HCT116 (cell line): ENCODE measurements around the gene RBM14.

ENCODE experiments used
- CEBPB ChIP-seq: IDR thresholded peaks from 2 replicates; pipeline ENCODE4 v1.6.1; 2012; ENCODE audit warnings: low read depth
- EGR1 ChIP-seq: IDR thresholded peaks from 2 replicates; pipeline ENCODE4 v1.6.1; 2012; ENCODE audit warnings: low read depth
- EZH2phosphoT487 ChIP-seq: fragments of 200-600 bp; IDR thresholded peaks from 2 replicates; pipeline ENCODE4 v1.6.1; 2018; ENCODE audit warnings: antibody characterized with exemption, borderline replicate concordance
- JUND ChIP-seq: IDR thresholded peaks from 2 replicates; pipeline ENCODE4 v1.6.1; 2012
- SP1 ChIP-seq: IDR thresholded peaks from 2 replicates; pipeline ENCODE4 v1.6.1; 2012; ENCODE audit warnings: low read depth
- SRF ChIP-seq: IDR thresholded peaks from 2 replicates; pipeline ENCODE4 v1.6.1; 2012; ENCODE audit warnings: low read depth
- YY1 ChIP-seq: IDR thresholded peaks from 2 replicates; pipeline ENCODE4 v1.6.1; 2011; ENCODE audit warnings: low read length, low read depth, moderate library complexity, mild to moderate bottlenecking; ENCODE audit not compliant: insufficient replicate concordance; ENCODE audit errors: extremely low read depth
- ZFX ChIP-seq: fragments of 450-650 bp; IDR thresholded peaks from 2 replicates; pipeline ENCODE4 v1.6.1; 2017
- TF ChIP-seq, protein P1 (sequence below), 3 experiments: fragments of 200-600 bp in 1 of 3; sonication (generic) in 1 of 3; IDR thresholded peaks in 2 of 3; conservative IDR thresholded peaks in 1 of 3; 2 replicates each; pipeline ENCODE4 v1.5.1; 2012 to 2017; ENCODE audit warnings: low read depth in 2 of 3, low read length in 2 of 3, antibody characterized with exemption in 1 of 3, borderline replicate concordance in 1 of 3, control low read depth in 1 of 3, mild to moderate bottlenecking in 1 of 3, mixed read lengths in 1 of 3, mixed run types in 1 of 3, moderate library complexity in 1 of 3; ENCODE audit not compliant: insufficient read depth in 1 of 3
- TF ChIP-seq, protein P2 (sequence below): IDR thresholded peaks from 2 replicates; pipeline ENCODE4 v1.6.1; 2012
- TF ChIP-seq, protein P3 (sequence below): IDR thresholded peaks from 2 replicates; pipeline ENCODE4 v1.6.1; 2012

GRCh38 chr11:66676282-66676919 lies 60.0 kb downstream of the RBM14 start:
- TF ChIP-seq, protein P1, sequence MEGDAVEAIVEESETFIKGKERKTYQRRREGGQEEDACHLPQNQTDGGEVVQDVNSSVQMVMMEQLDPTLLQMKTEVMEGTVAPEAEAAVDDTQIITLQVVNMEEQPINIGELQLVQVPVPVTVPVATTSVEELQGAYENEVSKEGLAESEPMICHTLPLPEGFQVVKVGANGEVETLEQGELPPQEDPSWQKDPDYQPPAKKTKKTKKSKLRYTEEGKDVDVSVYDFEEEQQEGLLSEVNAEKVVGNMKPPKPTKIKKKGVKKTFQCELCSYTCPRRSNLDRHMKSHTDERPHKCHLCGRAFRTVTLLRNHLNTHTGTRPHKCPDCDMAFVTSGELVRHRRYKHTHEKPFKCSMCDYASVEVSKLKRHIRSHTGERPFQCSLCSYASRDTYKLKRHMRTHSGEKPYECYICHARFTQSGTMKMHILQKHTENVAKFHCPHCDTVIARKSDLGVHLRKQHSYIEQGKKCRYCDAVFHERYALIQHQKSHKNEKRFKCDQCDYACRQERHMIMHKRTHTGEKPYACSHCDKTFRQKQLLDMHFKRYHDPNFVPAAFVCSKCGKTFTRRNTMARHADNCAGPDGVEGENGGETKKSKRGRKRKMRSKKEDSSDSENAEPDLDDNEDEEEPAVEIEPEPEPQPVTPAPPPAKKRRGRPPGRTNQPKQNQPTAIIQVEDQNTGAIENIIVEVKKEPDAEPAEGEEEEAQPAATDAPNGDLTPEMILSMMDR (IDR thresholded peaks at IDR 0.05 in 2 of 3, conservative IDR thresholded peaks at IDR 0.05 in 1 of 3; ENCODE audit: borderline replicate concordance in 1 of 3, insufficient read depth in 1 of 3, low read depth in 2 of 3, low read length in 2 of 3), result no peak
- TF ChIP-seq, protein P2, sequence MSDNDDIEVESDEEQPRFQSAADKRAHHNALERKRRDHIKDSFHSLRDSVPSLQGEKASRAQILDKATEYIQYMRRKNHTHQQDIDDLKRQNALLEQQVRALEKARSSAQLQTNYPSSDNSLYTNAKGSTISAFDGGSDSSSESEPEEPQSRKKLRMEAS, result no peak
- TF ChIP-seq ZFX (no peak), EGR1 (no peak), EZH2phosphoT487 (no peak), SRF (no peak), JUND (no peak), SP1 (no peak), CEBPB (no peak), YY1 (no peak)
- TF ChIP-seq, protein P3, sequence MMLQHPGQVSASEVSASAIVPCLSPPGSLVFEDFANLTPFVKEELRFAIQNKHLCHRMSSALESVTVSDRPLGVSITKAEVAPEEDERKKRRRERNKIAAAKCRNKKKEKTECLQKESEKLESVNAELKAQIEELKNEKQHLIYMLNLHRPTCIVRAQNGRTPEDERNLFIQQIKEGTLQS, result no peak
